SK-N-MC (cell line): ENCODE results near the gene UGT2B17.

Experiments used
- EZH2 ChIP-seq: fragments of 200-600 bp; sonication (generic); IDR thresholded peaks from one replicate; pipeline ENCODE4 v1.6.1; 2017; ENCODE audit warnings: antibody characterized with exemption
- FOXP2 ChIP-seq: optimal IDR thresholded peaks from 2 replicates; pipeline ENCODE3; 2011; ENCODE audit warnings: mild to moderate bottlenecking, moderate library complexity; ENCODE audit not compliant: insufficient read depth; ENCODE audit errors: extremely low read length, control extremely low read depth
- POLR2AphosphoS5 ChIP-seq: IDR thresholded peaks from 2 replicates; pipeline ENCODE4 v1.6.1; 2012; ENCODE audit warnings: mild to moderate bottlenecking, low read depth, low read length, borderline replicate concordance

GRCh38 chr4:68593112-68593511 lies 17.0 kb upstream of the UGT2B17 start:
- TF ChIP-seq EZH2 (no peak), POLR2AphosphoS5 (no peak), FOXP2 (no peak)
